Gastrocnemius medialis (tissue), 4 donors: ENCODE measurements around the gene MTCL1.

ENCODE experiments used
- POLR2A ChIP-seq, 2 donors: fragments of 450-650 bp; IDR thresholded peaks; one replicate each; pipeline ENCODE4 v1.6.1; 2017; ENCODE audit warnings: antibody characterized with exemption in 2 of 2, mild to moderate bottlenecking in 2 of 2, moderate library complexity in 2 of 2
- TF ChIP-seq, protein P1 (sequence below), 5 experiments: fragments of 450-650 bp in 3 of 5; fragments of 200-600 bp in 2 of 5; sonication (generic) in 2 of 5; IDR thresholded peaks in 4 of 5; conservative IDR thresholded peaks in 1 of 5; 1 replicate in 4 of 5; 2 replicates in 1 of 5; pipeline ENCODE4 v1.5.1; 2016 to 2019; ENCODE audit warnings: antibody characterized with exemption in 5 of 5, mild to moderate bottlenecking in 3 of 5, moderate library complexity in 3 of 5

DNA sequence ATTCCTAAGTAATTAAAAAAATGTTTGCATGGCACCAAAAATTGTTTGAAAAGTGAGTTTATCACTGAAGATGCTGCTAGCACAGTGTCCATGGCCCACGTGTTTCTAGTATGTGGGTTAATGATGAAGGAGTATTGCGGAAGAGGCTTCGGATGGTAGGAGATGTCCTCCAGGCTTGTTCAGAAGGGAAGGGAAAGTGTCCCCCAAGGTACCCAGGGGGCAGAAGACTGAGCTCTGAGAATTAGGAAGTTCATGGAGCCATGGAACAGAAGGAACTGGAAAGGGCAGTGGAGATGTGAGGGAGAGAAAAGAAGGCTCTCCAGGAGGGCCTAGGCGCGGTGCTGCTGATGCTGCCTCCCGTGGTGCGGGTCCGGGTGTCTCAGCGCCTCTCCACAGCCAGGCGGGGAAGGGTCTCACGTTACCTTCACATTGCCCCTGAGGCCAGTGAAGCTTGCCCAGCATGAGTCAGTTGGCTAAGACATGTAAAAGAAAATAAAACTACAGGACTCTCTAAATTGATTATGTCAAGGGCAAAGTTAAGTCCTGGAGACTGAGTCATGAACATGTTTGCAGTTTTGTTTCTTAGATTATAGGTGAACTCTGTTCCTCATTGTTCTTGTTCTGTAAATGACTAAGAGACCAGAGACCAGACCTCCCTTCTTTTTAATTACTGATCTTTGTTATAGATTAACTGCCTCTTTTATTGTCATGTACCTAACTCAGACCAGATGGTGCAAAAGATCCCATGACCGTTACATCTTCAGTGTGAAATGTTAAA is 89.0 kb downstream of the MTCL1 start:
- TF ChIP-seq, protein P1, sequence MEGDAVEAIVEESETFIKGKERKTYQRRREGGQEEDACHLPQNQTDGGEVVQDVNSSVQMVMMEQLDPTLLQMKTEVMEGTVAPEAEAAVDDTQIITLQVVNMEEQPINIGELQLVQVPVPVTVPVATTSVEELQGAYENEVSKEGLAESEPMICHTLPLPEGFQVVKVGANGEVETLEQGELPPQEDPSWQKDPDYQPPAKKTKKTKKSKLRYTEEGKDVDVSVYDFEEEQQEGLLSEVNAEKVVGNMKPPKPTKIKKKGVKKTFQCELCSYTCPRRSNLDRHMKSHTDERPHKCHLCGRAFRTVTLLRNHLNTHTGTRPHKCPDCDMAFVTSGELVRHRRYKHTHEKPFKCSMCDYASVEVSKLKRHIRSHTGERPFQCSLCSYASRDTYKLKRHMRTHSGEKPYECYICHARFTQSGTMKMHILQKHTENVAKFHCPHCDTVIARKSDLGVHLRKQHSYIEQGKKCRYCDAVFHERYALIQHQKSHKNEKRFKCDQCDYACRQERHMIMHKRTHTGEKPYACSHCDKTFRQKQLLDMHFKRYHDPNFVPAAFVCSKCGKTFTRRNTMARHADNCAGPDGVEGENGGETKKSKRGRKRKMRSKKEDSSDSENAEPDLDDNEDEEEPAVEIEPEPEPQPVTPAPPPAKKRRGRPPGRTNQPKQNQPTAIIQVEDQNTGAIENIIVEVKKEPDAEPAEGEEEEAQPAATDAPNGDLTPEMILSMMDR (IDR thresholded peaks at IDR 0.05 in 4 of 5, conservative IDR thresholded peaks at IDR 0.05 in 1 of 5) = no peak
- TF ChIP-seq POLR2A (IDR thresholded peaks at IDR 0.05) = no peak
